HG03060 (cell line): ENCODE measurements around the gene SLC35F3.

ENCODE experiments used
- ATAC-seq: cut with Tn5 transposase; IDR thresholded peaks from one replicate; pipeline ENCODE4 v1.9.1; 2021; ENCODE audit warnings: low read depth, moderate number of reproducible peaks; ENCODE audit not compliant: unreplicated experiment

The SLC35F3 gene

DNA sequence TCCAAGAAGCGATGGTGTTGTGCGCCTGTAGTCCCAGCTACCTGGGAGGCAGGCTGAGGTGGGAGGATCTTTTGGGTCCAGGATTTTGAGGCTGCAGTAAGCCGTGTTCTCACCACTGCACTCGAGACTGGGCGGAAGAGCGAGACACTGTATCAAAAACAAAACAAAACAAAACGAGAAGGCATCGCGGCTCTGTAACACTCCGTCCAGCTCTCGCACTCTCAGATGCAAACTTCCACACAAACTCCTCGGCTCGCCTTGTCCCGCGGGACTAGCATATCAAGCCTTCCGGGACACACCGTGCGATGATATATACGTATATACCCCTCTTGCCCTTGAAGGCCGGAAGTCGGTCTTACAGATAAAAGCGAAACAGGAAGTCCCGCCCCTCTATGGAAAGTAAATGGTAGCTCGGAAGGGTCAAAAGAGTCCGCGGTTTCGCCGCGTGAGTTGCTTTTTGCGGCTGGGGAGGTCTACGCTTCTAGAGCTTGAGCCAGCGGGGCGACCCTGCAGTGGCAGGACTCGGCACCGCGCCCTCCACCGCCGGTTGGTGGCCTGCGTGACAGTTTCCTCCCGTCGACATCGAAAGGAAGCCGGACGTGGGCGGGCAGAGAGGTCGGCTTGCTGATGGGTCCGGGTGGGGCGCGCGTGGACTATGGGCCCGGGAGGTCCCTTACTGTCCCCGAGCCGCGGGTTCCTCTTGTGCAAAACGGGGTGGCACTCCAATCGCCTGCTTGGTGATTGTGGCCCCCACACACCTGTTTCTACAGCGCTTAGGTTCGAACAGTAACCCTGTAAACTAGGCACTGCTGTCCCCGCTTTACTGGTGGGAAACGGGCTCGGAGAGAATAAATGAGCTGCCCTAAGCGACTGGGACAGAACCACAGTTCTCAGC, 468.8 kb downstream of the SLC35F3 start, which contains the start of gene COA6:
COA6 (plus strand) TSS at position 393 of the 895 bp plus-strand sequence; CDS start at position 404, 11 bp downstream.
- ATAC-seq: peak; percentile 86

- no peak for ATAC-seq
These were observed 469.4 kb downstream of the SLC35F3 start for GRCh38 chr1:234373959-234374254.
